C1 segment of cervical spinal cord (tissue), 14 donors: Measurements from ENCODE around the gene FOXJ3.
A peak's percentile ranks its signal among the peaks of the same experiment; 100 is the strongest.

Source experiments
- DNase-seq, 14 donors: peaks; one replicate each; lab custom pipeline; 2025; lab: John Stamatoyannopoulos, UW

The FOXJ3 gene

GRCh38 chr1:42189931-42190853, 144.8 kb downstream of the FOXJ3 start:
- DNase-seq = no peak

- no peak for DNase-seq
Observed at GRCh38 chr1:42186152-42186551, 148.9 kb downstream of the FOXJ3 start.

GRCh38 chr1:42184616-42185015, 150.4 kb downstream of the FOXJ3 start:
- DNase-seq = no peak

GRCh38 chr1:42183957-42184268, 151.1 kb downstream of the FOXJ3 start:
- no peak for DNase-seq

GRCh38 chr1:42183210-42183956, 151.7 kb downstream of the FOXJ3 start:
- no peak for DNase-seq

- no peak for DNase-seq
Observed at GRCh38 chr1:42181687-42182086, 153.3 kb downstream of the FOXJ3 start.

GRCh38 chr1:42179900-42180329, 155.1 kb downstream of the FOXJ3 start:
- no peak for DNase-seq

- DNase-seq = no peak
Observed at GRCh38 chr1:42179275-42179674, 155.8 kb downstream of the FOXJ3 start.

GRCh38 chr1:42178249-42178648, 156.8 kb downstream of the FOXJ3 start:
- no peak for DNase-seq

- DNase-seq = peak in 10 of 14 donors; percentile 11 to 74 (median 42)
Observed at GRCh38 chr1:42177541-42177981, 157.5 kb downstream of the FOXJ3 start.

GRCh38 chr1:42176902-42177519, 158.0 kb downstream of the FOXJ3 start:
- peak in 3 of 14 donors; percentile 13 to 31 (median 16) for DNase-seq

- DNase-seq = no peak
Observed at GRCh38 chr1:42175314-42176054, 159.6 kb downstream of the FOXJ3 start.

- DNase-seq = peak in 1 of 14 donors; percentile 2
Observed at GRCh38 chr1:42173961-42174735, 160.9 kb downstream of the FOXJ3 start.

GRCh38 chr1:42173155-42173933, 161.7 kb downstream of the FOXJ3 start:
- DNase-seq = peak in 12 of 14 donors; percentile 12 to 74 (median 42)

- DNase-seq = no peak
Observed at GRCh38 chr1:42172381-42173133, 162.5 kb downstream of the FOXJ3 start.

- no peak for DNase-seq
Observed at GRCh38 chr1:42171679-42172266, 163.3 kb downstream of the FOXJ3 start.

GRCh38 chr1:42170779-42171621, 164.0 kb downstream of the FOXJ3 start:
- no peak for DNase-seq

GRCh38 chr1:42168763-42169162, 166.3 kb downstream of the FOXJ3 start:
- no peak for DNase-seq
